ENCODE results near the gene EMSY.

DNA sequence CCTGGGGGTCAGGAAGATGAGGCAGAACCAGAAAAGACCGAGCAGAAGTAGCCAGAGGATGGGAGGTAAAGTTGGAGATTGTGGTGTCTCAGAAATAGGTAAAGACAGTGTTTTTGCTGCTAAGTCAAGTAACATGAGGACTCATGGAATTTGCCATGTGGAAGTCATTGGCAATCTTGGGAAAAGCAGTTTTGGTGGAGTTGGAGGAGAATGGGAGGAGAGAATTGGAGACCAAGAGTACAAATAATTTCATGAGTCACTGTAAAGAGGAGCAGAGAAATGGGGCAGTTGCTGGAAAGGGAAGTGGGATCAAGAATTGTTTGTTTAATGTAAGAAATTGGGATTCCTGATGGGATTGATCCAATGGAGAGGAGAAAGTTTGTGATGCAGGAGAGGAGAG is 114.1 kb downstream of the EMSY start:
- TF ChIP-seq, protein P1, sequence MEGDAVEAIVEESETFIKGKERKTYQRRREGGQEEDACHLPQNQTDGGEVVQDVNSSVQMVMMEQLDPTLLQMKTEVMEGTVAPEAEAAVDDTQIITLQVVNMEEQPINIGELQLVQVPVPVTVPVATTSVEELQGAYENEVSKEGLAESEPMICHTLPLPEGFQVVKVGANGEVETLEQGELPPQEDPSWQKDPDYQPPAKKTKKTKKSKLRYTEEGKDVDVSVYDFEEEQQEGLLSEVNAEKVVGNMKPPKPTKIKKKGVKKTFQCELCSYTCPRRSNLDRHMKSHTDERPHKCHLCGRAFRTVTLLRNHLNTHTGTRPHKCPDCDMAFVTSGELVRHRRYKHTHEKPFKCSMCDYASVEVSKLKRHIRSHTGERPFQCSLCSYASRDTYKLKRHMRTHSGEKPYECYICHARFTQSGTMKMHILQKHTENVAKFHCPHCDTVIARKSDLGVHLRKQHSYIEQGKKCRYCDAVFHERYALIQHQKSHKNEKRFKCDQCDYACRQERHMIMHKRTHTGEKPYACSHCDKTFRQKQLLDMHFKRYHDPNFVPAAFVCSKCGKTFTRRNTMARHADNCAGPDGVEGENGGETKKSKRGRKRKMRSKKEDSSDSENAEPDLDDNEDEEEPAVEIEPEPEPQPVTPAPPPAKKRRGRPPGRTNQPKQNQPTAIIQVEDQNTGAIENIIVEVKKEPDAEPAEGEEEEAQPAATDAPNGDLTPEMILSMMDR (IDR thresholded peaks at IDR 0.05; ENCODE audit: insufficient read depth, low read length, poor library complexity, severe bottlenecking) = no peak
- no peak for TF ChIP-seq EZH2phosphoT487 (conservative IDR thresholded peaks at IDR 0.05; ENCODE audit: low read length)

All from SU-DHL-6 (cell line).